NCI-H2171 (cell line): ENCODE data around the gene SCYGR4.
"Not testable (repeated sequence)": the region's sequence is repeated elsewhere in the genome, so short reads cannot be mapped to it uniquely, and the experiment has no call there.

ENCODE experiments used
- DNase-seq: peaks from one replicate; lab custom pipeline; 2025; lab: John Stamatoyannopoulos, UW

Gene SCYGR4

DNA sequence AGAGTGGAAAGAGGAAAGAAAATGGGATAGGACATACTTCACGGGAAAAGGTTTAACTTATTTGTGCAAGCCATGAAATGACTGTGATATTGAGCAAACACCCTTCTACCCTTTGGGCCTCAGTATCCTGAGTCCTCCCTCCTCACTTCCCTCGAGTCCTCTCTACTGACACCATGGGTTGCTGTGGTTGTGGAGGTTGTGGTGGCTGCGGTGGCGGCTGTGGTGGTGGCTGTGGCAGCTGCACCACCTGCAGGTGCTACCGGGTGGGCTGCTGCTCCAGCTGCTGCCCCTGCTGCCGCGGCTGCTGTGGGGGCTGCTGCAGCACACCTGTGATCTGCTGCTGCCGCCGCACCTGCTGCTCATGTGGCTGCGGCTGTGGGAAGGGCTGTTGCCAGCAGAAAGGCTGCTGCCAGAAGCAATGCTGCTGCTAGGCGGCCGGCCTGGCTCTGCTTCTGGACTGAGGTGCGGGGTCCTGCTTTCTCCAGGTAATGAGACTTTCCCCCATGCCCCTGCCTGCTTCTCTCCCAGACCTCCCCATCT, 49.4 kb downstream of the SCYGR4 start, which contains the start of gene SCYGR5:
TSS of gene SCYGR5 (plus strand) at position 174 of the 540 bp plus-strand sequence. CDS start at position 174, 0 bp downstream.
- not testable (repeated sequence) for DNase-seq
